Kidney (tissue), 14 donors: ENCODE measurements around the gene DOK3. TPM values are rescaled to one million over a fixed set of nuclear protein-coding genes. Genes with fewer than 3 reads are reported as not detected.

Source experiments
- DNase-seq, 5 donors: peaks; one replicate each; pipeline ENCODE4 v3.0.0-alpha.2; 2013 to 2020
- FAIRE-seq: peaks from 2 replicates; lab custom pipeline; 2012; peaks lifted over from hg19 to GRCh38; lab: Jason Lieb, UNC
- H3K27ac ChIP-seq, 2 donors: one replicate each; pipeline ENCODE4 v1.7.0; 2013; ENCODE audit warnings: low read depth in 2 of 2, low read length in 2 of 2, inconsistent platforms in 1 of 2
- H3K27me3 ChIP-seq: one replicate; pipeline ENCODE4 v1.7.1; 2013; ENCODE audit warnings: low read length, inconsistent platforms; ENCODE audit not compliant: control insufficient read depth, insufficient read depth
- H3K36me3 ChIP-seq, 3 donors: one replicate each; pipeline versions ENCODE4 v1.7.0 to v1.7.1; 2013; ENCODE audit warnings: low read length in 3 of 3, control low read depth in 1 of 3, inconsistent platforms in 1 of 3; ENCODE audit not compliant: insufficient read depth in 3 of 3, control insufficient read depth in 2 of 3
- H3K4me1 ChIP-seq, 3 donors: one replicate each; pipeline versions ENCODE4 v1.7.0 to v1.7.1; 2013; ENCODE audit warnings: low read length in 3 of 3, inconsistent platforms in 1 of 3, low read depth in 1 of 3; ENCODE audit not compliant: control insufficient read depth in 2 of 3, insufficient read depth in 2 of 3
- H3K4me3 ChIP-seq, 3 donors: one replicate each; pipeline versions ENCODE4 v1.7.0 to v1.8.1; 2013; ENCODE audit warnings: low read length in 3 of 3, control low read depth in 1 of 3, inconsistent platforms in 1 of 3
- H3K9ac ChIP-seq, 3 donors: one replicate each; pipeline versions ENCODE4 v1.7.0 to v1.7.1; 2013; ENCODE audit warnings: low read length in 3 of 3, control low read depth in 1 of 3, inconsistent platforms in 1 of 3
- H3K9me3 ChIP-seq, 3 donors: one replicate each; pipeline versions ENCODE4 v1.7.0 to v1.7.1; 2013; ENCODE audit warnings: low read length in 3 of 3, control low read depth in 1 of 3, inconsistent platforms in 1 of 3; ENCODE audit not compliant: control insufficient read depth in 2 of 3, insufficient read depth in 1 of 3
- intact Hi-C: fragments of 100-400 bp; cut with DNase I; formaldehyde crosslinking; loops from one replicate; pipeline ENCODE4 v1.11.1; 2022
- polyA plus RNA-seq: library from polyadenylated mRNA; stranded (reverse); fragments of 350-450 nt; fragmentation: Illumina TruSeq; extraction: RNeasy Lipid Tissue Mini Kit (QIAGEN cat#74804); gene quantifications from one replicate; pipeline ENCODE4 v1.2.3, GENCODE V29; 2014; ENCODE audit warnings: low read depth, low replicate concordance; ENCODE audit not compliant: insufficient read depth
- total RNA-seq: library from RNA; stranded (reverse); fragmentation: NEBNext Ultra II Directional; extraction: Animal tissue kit (Norgen Biotek cat#: 25700); gene quantifications from one replicate; pipeline ENCODE4 v1.2.1, GENCODE V29; 2021
- TF ChIP-seq, protein P1 (sequence below): IDR thresholded peaks from 3 replicates; pipeline ENCODE4 v1.5.1; 2012; ENCODE audit warnings: mild to moderate bottlenecking, moderate library complexity, borderline replicate concordance; ENCODE audit not compliant: insufficient read depth; ENCODE audit errors: extremely low read depth
- donor health status: control.
- donor health status: control.
- donor health status: control.
- donor health status: control.
- donor health status: control.
- donor health status: DM: yes; HTN: yes; CAD: no.
- donor health status: Normal renal cell carcinoma (clear cell type).

Gene DOK3
- total and polyA plus RNA-seq, 2 donors from 2014 or later: 1.9 to 18.6 TPM

- H3K9ac ChIP-seq: no peak overlapping the region
- no peaks in the 10 kb centered on the region for H3K36me3 ChIP-seq
- intact Hi-C loops: no loop called here
- H3K27ac ChIP-seq: no peak overlapping the region
- peak in 1 of 5 donors; percentile 54 for DNase-seq
- H3K4me1 ChIP-seq: peaks cover 0 to 5% (median 0%) of the 10 kb centered on the region in 3 donors
- no peak for FAIRE-seq
- H3K4me3 ChIP-seq: no peak overlapping the region
- TF ChIP-seq, protein P1, sequence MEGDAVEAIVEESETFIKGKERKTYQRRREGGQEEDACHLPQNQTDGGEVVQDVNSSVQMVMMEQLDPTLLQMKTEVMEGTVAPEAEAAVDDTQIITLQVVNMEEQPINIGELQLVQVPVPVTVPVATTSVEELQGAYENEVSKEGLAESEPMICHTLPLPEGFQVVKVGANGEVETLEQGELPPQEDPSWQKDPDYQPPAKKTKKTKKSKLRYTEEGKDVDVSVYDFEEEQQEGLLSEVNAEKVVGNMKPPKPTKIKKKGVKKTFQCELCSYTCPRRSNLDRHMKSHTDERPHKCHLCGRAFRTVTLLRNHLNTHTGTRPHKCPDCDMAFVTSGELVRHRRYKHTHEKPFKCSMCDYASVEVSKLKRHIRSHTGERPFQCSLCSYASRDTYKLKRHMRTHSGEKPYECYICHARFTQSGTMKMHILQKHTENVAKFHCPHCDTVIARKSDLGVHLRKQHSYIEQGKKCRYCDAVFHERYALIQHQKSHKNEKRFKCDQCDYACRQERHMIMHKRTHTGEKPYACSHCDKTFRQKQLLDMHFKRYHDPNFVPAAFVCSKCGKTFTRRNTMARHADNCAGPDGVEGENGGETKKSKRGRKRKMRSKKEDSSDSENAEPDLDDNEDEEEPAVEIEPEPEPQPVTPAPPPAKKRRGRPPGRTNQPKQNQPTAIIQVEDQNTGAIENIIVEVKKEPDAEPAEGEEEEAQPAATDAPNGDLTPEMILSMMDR: no peak
- no peaks in the 10 kb centered on the region for H3K27me3 ChIP-seq
- no peaks in the 10 kb centered on the region for H3K9me3 ChIP-seq
These were observed 19.2 kb downstream of the DOK3 start for GRCh38 chr5:177490311-177490991.

DNA sequence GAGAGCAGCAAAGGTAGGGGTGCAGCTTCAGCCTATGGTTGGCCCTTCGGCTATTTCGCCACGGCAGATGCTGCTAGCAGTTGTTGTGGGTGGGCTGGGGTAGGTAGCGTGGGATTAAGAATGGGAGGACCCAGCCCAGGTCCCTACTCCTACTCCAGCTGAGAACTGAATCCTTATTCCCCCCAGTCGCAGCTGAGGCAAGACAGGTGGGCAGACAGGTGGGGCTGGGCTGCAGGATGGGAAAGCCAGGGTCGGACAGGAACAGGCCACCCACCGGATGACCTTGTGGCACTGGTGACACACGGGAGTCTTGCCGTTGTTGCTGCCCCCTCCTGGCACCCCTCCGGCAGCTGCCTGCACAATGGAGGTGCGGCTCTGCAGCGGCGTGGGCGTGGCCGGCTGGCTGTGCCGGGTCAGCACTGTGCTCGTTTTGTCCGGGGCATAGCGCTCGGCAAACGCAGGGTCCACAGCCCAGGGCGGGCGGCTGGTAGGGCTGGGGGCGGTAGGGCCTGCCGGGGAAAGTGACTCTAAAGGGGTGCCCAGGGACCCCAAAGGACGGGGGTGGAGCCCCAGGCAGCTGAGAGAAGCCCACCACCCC lies 20.4 kb downstream of the DOK3 start:
- Histone ChIP-seq H3K27ac (no peak overlapping the region), H3K27me3 (no peaks in the 10 kb centered on the region), H3K9me3 (no peaks in the 10 kb centered on the region), H3K4me3 (no peak overlapping the region), H3K4me1 (peaks cover 0 to 4% (median 0%) of the 10 kb centered on the region in 3 donors), H3K36me3 (no peaks in the 10 kb centered on the region), H3K9ac (no peak overlapping the region)
- FAIRE-seq (no peak), DNase-seq (peak in 1 of 5 donors; percentile 57)
- TF ChIP-seq, protein P1: no peak
- intact Hi-C loops: no loop called here

GRCh38 chr5:177487975-177488374 lies 21.7 kb downstream of the DOK3 start:
- TF ChIP-seq, protein P1: peak; percentile 7
- Histone ChIP-seq H3K9ac (no peak overlapping the region), H3K4me1 (no peaks in the 10 kb centered on the region), H3K9me3 (no peaks in the 10 kb centered on the region), H3K36me3 (no peaks in the 10 kb centered on the region), H3K4me3 (no peak overlapping the region), H3K27me3 (no peaks in the 10 kb centered on the region), H3K27ac (no peak overlapping the region)
- FAIRE-seq (no peak), DNase-seq (no peak)
- intact Hi-C loops: no loop called here
